ENCODE results near the gene TMPRSS2. TPM values are rescaled to one million over a fixed set of nuclear protein-coding genes. Genes with fewer than 3 reads are reported as not detected.

Gene TMPRSS2
- total RNA-seq, 1 donor from 2014 or later, result 23.7 TPM

GRCh38 chr21:41453198-41453597 lies 54.8 kb downstream of the TMPRSS2 start:
- H3K27ac Mint-ChIP-seq, result no peak overlapping the region
- TF ChIP-seq CTCF (IDR thresholded peaks at IDR 0.05; ENCODE audit: unreplicated experiment), result no peak
- no peak for DNase-seq (ENCODE audit: low spot score, unreplicated experiment)
- no peaks in the 10 kb centered on the region for H3K9me3 Mint-ChIP-seq (ENCODE audit: low read depth)
- no peaks in the 10 kb centered on the region for H3K4me1 Mint-ChIP-seq (ENCODE audit: low read depth)
- no peak overlapping the region for H3K4me3 Mint-ChIP-seq (ENCODE audit: low read depth)
- no peaks in the 10 kb centered on the region for H3K36me3 Mint-ChIP-seq (ENCODE audit: insufficient read depth)
- no peaks in the 10 kb centered on the region for H3K27me3 Mint-ChIP-seq

GRCh38 chr21:41451753-41452676 lies 55.9 kb downstream of the TMPRSS2 start:
- no peak for TF ChIP-seq CTCF (IDR thresholded peaks at IDR 0.05; ENCODE audit: unreplicated experiment)
- Mint-ChIP-seq H3K36me3 (ENCODE audit: insufficient read depth) (no peaks in the 10 kb centered on the region), H3K9me3 (ENCODE audit: low read depth) (no peaks in the 10 kb centered on the region), H3K27me3 (no peaks in the 10 kb centered on the region), H3K4me3 (ENCODE audit: low read depth) (no peak overlapping the region), H3K27ac (no peak overlapping the region), H3K4me1 (ENCODE audit: low read depth) (no peaks in the 10 kb centered on the region)
- no peak for DNase-seq (ENCODE audit: low spot score, unreplicated experiment)

GRCh38 chr21:41449613-41450012 lies 58.3 kb downstream of the TMPRSS2 start:
- Mint-ChIP-seq H3K27me3 (no peaks in the 10 kb centered on the region), H3K4me3 (ENCODE audit: low read depth) (no peak overlapping the region), H3K9me3 (ENCODE audit: low read depth) (no peaks in the 10 kb centered on the region), H3K36me3 (ENCODE audit: insufficient read depth) (no peaks in the 10 kb centered on the region), H3K4me1 (ENCODE audit: low read depth) (no peaks in the 10 kb centered on the region), H3K27ac (no peak overlapping the region)
- DNase-seq (ENCODE audit: low spot score, unreplicated experiment), result no peak
- no peak for TF ChIP-seq CTCF (IDR thresholded peaks at IDR 0.05; ENCODE audit: unreplicated experiment)

GRCh38 chr21:41447356-41447755 lies 60.6 kb downstream of the TMPRSS2 start:
- H3K4me3 Mint-ChIP-seq (ENCODE audit: low read depth), result no peak overlapping the region
- peaks cover 8% of the 10 kb centered on the region for H3K27me3 Mint-ChIP-seq
- no peaks in the 10 kb centered on the region for H3K36me3 Mint-ChIP-seq (ENCODE audit: insufficient read depth)
- TF ChIP-seq CTCF (IDR thresholded peaks at IDR 0.05; ENCODE audit: unreplicated experiment), result no peak
- no peak overlapping the region for H3K27ac Mint-ChIP-seq
- no peaks in the 10 kb centered on the region for H3K4me1 Mint-ChIP-seq (ENCODE audit: low read depth)
- no peaks in the 10 kb centered on the region for H3K9me3 Mint-ChIP-seq (ENCODE audit: low read depth)
- DNase-seq (ENCODE audit: low spot score, unreplicated experiment), result no peak

GRCh38 chr21:41446586-41446985 lies 61.4 kb downstream of the TMPRSS2 start:
- no peak for TF ChIP-seq CTCF (IDR thresholded peaks at IDR 0.05; ENCODE audit: unreplicated experiment)
- H3K36me3 Mint-ChIP-seq (ENCODE audit: insufficient read depth), result no peaks in the 10 kb centered on the region
- DNase-seq (ENCODE audit: low spot score, unreplicated experiment), result no peak
- H3K4me3 Mint-ChIP-seq (ENCODE audit: low read depth), result no peak overlapping the region
- H3K9me3 Mint-ChIP-seq (ENCODE audit: low read depth), result no peaks in the 10 kb centered on the region
- peaks cover 8% of the 10 kb centered on the region for H3K27me3 Mint-ChIP-seq
- no peak overlapping the region for H3K27ac Mint-ChIP-seq
- H3K4me1 Mint-ChIP-seq (ENCODE audit: low read depth), result no peaks in the 10 kb centered on the region
